Mesenteric fat pad (tissue), 1 donor: Measurements from ENCODE around the gene KIR3DL2. TPM values are rescaled to one million over a fixed set of nuclear protein-coding genes. Genes with fewer than 3 reads are reported as not detected.

Source experiments
- total RNA-seq: library from RNA; stranded (reverse); fragmentation: NEBNext Ultra II Directional; extraction: Animal tissue kit (Norgen Biotek cat#: 25700); gene quantifications from one replicate; pipeline ENCODE4 v1.2.1, GENCODE V29; 2021
- donor health status: DM: yes; HTN: yes; CAD: no.

KIR3DL2 gene
- total RNA-seq, 1 donor from 2014 or later, result not detected

Other genes starting within 250 kb of the KIR3DL2 start
- gene LILRB1, start 220.0 kb upstream of the KIR3DL2 start, total RNA-seq, result 10.5 TPM
- 14.2 TPM for gene LILRB4, start 187.5 kb upstream of the KIR3DL2 start, total RNA-seq
- not detected for gene KIR3DL3, start 126.0 kb upstream of the KIR3DL2 start, total RNA-seq
- gene KIR2DL3, start 111.9 kb upstream of the KIR3DL2 start, total RNA-seq, result not detected
- gene KIR2DL1, start 80.7 kb upstream of the KIR3DL2 start, total RNA-seq, result not detected
- gene KIR2DL4, start 46.8 kb upstream of the KIR3DL2 start, total RNA-seq, result 0.22 TPM
- gene KIR3DL1, start 34.0 kb upstream of the KIR3DL2 start, total RNA-seq, result not detected
- gene KIR2DS4, start 17.8 kb upstream of the KIR3DL2 start, total RNA-seq, result not detected
- gene FCAR, start 23.8 kb downstream of the KIR3DL2 start, total RNA-seq, result 16.3 TPM
- gene NCR1, start 55.7 kb downstream of the KIR3DL2 start, total RNA-seq, result 0.51 TPM
- not detected for gene NLRP7, start 97.1 kb downstream of the KIR3DL2 start, total RNA-seq
- 0.55 TPM for gene NLRP2, start 115.9 kb downstream of the KIR3DL2 start, total RNA-seq
- gene GP6, start 187.8 kb downstream of the KIR3DL2 start, total RNA-seq, result 0.19 TPM
- gene RDH13, start 212.7 kb downstream of the KIR3DL2 start, total RNA-seq, result 8.2 TPM
- 0.58 TPM for gene EPS8L1, start 225.4 kb downstream of the KIR3DL2 start, total RNA-seq